ENCODE results near the gene PCNA. TPM values are rescaled to one million over a fixed set of nuclear protein-coding genes. Genes with fewer than 3 reads are reported as not detected.

Gene PCNA
- total RNA-seq, 2 experiments from 2014 or later, result 600 to 627 TPM

DNA sequence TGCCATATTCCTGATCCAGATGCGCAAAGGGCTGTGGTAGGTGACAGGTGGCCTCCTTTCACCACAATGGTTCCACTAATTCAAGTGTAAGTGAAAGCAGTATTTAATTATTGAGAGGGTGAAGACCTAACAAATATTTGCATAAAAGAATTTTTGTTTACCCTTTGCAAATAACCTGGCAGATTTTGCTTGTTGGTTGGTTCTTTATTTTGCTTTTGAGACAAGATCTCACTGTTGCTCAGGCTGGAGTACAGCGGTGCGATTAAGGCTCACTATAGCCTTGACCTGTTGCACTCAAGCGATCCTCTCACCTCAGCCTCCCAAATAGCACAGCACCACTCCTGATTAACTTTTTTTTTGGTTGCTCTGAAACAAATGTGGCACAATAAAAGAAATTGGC lies 49.2 kb downstream of the PCNA start:
- intact Hi-C loops (cut with micrococcal nuclease), result no loop called here
- ATAC-seq (no peak), DNase-seq (no peak)
- CTCF ChIA-PET, result interaction anchor here (1.1 to 3.4 kb wide), 2 partner anchors 14 to 31 kb away, joined by 5 to 16 read pairs; no protein-coding TSS in a partner anchor
- H3K9me3 Mint-ChIP-seq, result no peaks in the 10 kb centered on the region
- POLR2A ChIA-PET, result no interaction called here
- H3K4me3 Mint-ChIP-seq, result no peak overlapping the region
- H3K36me3 Mint-ChIP-seq (ENCODE audit: low read depth), result no peaks in the 10 kb centered on the region
- TF ChIP-seq CTCF (IDR thresholded peaks at IDR 0.05), result no peak
- no peaks in the 10 kb centered on the region for H3K27me3 Mint-ChIP-seq
- peaks cover 10% of the 10 kb centered on the region for H3K4me1 Mint-ChIP-seq (ENCODE audit: low read depth)
- no peak overlapping the region for H3K27ac Mint-ChIP-seq

- Mint-ChIP-seq H3K27ac (no peak overlapping the region), H3K36me3 (ENCODE audit: low read depth) (no peaks in the 10 kb centered on the region), H3K9me3 (no peaks in the 10 kb centered on the region), H3K4me1 (ENCODE audit: low read depth) (peaks cover 10% of the 10 kb centered on the region), H3K4me3 (no peak overlapping the region), H3K27me3 (no peaks in the 10 kb centered on the region)
- no peak for ATAC-seq
- intact Hi-C loops (cut with micrococcal nuclease), result no loop called here
- ChIA-PET POLR2A (no interaction called here), CTCF (interaction anchor here (3.4 kb wide), 1 partner anchor 13 kb away, joined by 16 read pairs; no protein-coding TSS in a partner anchor)
- TF ChIP-seq CTCF (IDR thresholded peaks at IDR 0.05), result no peak
- no peak for DNase-seq
Measured at GRCh38 chr20:5070081-5070480, 49.7 kb downstream of the PCNA start.

GRCh38 chr20:5069141-5069806 lies 50.5 kb downstream of the PCNA start:
- intact Hi-C loops (cut with micrococcal nuclease), result no loop called here
- ATAC-seq (no peak), DNase-seq (no peak)
- no peaks in the 10 kb centered on the region for H3K27me3 Mint-ChIP-seq
- H3K27ac Mint-ChIP-seq, result no peak overlapping the region
- no peak overlapping the region for H3K4me3 Mint-ChIP-seq
- ChIA-PET POLR2A (interaction anchor here (0.7 to 0.9 kb wide), 3 partner anchors 8 to 139 kb away, joined by 3 read pairs; no protein-coding TSS in a partner anchor), CTCF (interaction anchor here (0.9 to 3.4 kb wide), 3 partner anchors 10 to 32 kb away, joined by 3 to 16 read pairs (median 3); no protein-coding TSS in a partner anchor)
- no peaks in the 10 kb centered on the region for H3K36me3 Mint-ChIP-seq (ENCODE audit: low read depth)
- H3K9me3 Mint-ChIP-seq, result no peaks in the 10 kb centered on the region
- peaks cover 8% of the 10 kb centered on the region for H3K4me1 Mint-ChIP-seq (ENCODE audit: low read depth)
- TF ChIP-seq CTCF (IDR thresholded peaks at IDR 0.05), result no peak

GRCh38 chr20:5067877-5068645 lies 51.7 kb downstream of the PCNA start:
- no peaks in the 10 kb centered on the region for H3K4me1 Mint-ChIP-seq (ENCODE audit: low read depth)
- ChIA-PET POLR2A (interaction anchor here (0.9 kb wide), 4 partner anchors 10 to 52 kb away, joined by 3 read pairs; partner anchors contain the start of gene PCNA), CTCF (interaction anchor here (1.1 to 3.4 kb wide), 4 partner anchors 9 to 33 kb away, joined by 3 to 16 read pairs (median 4); no protein-coding TSS in a partner anchor)
- no peaks in the 10 kb centered on the region for H3K9me3 Mint-ChIP-seq
- no peak overlapping the region for H3K4me3 Mint-ChIP-seq
- ATAC-seq (no peak), DNase-seq (no peak)
- TF ChIP-seq CTCF (IDR thresholded peaks at IDR 0.05), result no peak
- intact Hi-C loops (cut with micrococcal nuclease), result no loop called here
- H3K27me3 Mint-ChIP-seq, result no peaks in the 10 kb centered on the region
- no peak overlapping the region for H3K27ac Mint-ChIP-seq
- H3K36me3 Mint-ChIP-seq (ENCODE audit: low read depth), result no peaks in the 10 kb centered on the region

Data from activated CD8-positive, alpha-beta T cell treated with anti-CD3 and anti-CD28 coated beads for 36 hours (primary cell).